ENCODE measurements around the gene MACROD2. TPM values are rescaled to one million over a fixed set of nuclear protein-coding genes. Genes with fewer than 3 reads are reported as not detected.

Gene MACROD2
- total RNA-seq, 1 experiment from 2014 or later, result 3.7 TPM

GRCh38 chr20:15951658-15952057 is 1956.3 kb downstream of the MACROD2 start:
- Histone ChIP-seq H3K9me3 (ENCODE audit: control insufficient read depth in 1 of 2, insufficient read depth in 1 of 2, low read depth in 1 of 2, low read length in 2 of 2) (peaks cover 5 to 12% of the 10 kb centered on the region in 2 experiments; a peak in 2 of 4 replicates), H2AFZ (ENCODE audit: low read depth, low read length, poor library complexity, severe bottlenecking) (no peak overlapping the region), H3K36me3 (ENCODE audit: control insufficient read depth in 1 of 2, insufficient read depth in 2 of 2, low read length in 2 of 2) (no peaks in the 10 kb centered on the region), H3K27ac (ENCODE audit: low read depth, low read length) (no peak overlapping the region), H3K4me2 (ENCODE audit: low read length) (no peak overlapping the region), H3K4me3 (replicated peaks in 1 of 2; ENCODE audit: low read depth in 1 of 2, low read length in 2 of 2) (no peak overlapping the region), H3K27me3 (ENCODE audit: insufficient read depth, low read length) (no peaks in the 10 kb centered on the region), H3K9ac (ENCODE audit: low read length) (no peak overlapping the region), H3K79me2 (ENCODE audit: insufficient read depth, low read length) (no peaks in the 10 kb centered on the region), H3K4me1 (ENCODE audit: control insufficient read depth in 1 of 2, insufficient read depth in 2 of 2, low read length in 2 of 2) (no peaks in the 10 kb centered on the region), H3K9me2 (ENCODE audit: insufficient read depth) (no peaks in the 10 kb centered on the region), H4K20me1 (ENCODE audit: insufficient read depth) (no peaks in the 10 kb centered on the region)
- BruUV-seq (replicated peaks), result no TSS peak
- no peak for TF ChIP-seq SIN3A (IDR thresholded peaks at IDR 0.05; ENCODE audit: low read depth)
- CTCF ChIA-PET, result no interaction called here
- intact Hi-C loops (cut with micrococcal nuclease), result loop anchor here (1.0 kb wide), 1 partner anchor 19 kb away; no protein-coding TSS in a partner anchor
- POLR2A ChIA-PET, result no interaction called here
- ATAC-seq, result no peak
- RAD21 ChIA-PET (ENCODE audit: low non-redundant PET in 1 of 2, low total read pairs in 2 of 2, uncharacterized antibody in 2 of 2, unreplicated experiment in 2 of 2), result no interaction called here
- no peak for DNase-seq (ENCODE audit: low read depth, low spot score)

- Histone ChIP-seq H3K4me3 (replicated peaks in 1 of 2; ENCODE audit: low read depth in 1 of 2, low read length in 2 of 2) (no peak overlapping the region), H3K9ac (ENCODE audit: low read length) (no peak overlapping the region), H3K4me2 (ENCODE audit: low read length) (no peak overlapping the region), H3K27ac (ENCODE audit: low read depth, low read length) (no peak overlapping the region), H3K36me3 (ENCODE audit: control insufficient read depth in 1 of 2, insufficient read depth in 2 of 2, low read length in 2 of 2) (no peaks in the 10 kb centered on the region), H3K79me2 (ENCODE audit: insufficient read depth, low read length) (no peaks in the 10 kb centered on the region), H2AFZ (ENCODE audit: low read depth, low read length, poor library complexity, severe bottlenecking) (no peak overlapping the region), H3K9me2 (ENCODE audit: insufficient read depth) (no peaks in the 10 kb centered on the region), H3K27me3 (ENCODE audit: insufficient read depth, low read length) (no peaks in the 10 kb centered on the region), H4K20me1 (ENCODE audit: insufficient read depth) (no peaks in the 10 kb centered on the region), H3K4me1 (ENCODE audit: control insufficient read depth in 1 of 2, insufficient read depth in 2 of 2, low read length in 2 of 2) (no peaks in the 10 kb centered on the region), H3K9me3 (ENCODE audit: control insufficient read depth in 1 of 2, insufficient read depth in 1 of 2, low read depth in 1 of 2, low read length in 2 of 2) (peaks cover 8 to 11% of the 10 kb centered on the region in 2 experiments; a peak in 2 of 4 replicates)
- BruUV-seq (replicated peaks), result no TSS peak
- intact Hi-C loops (cut with micrococcal nuclease), result no loop called here
- CTCF ChIA-PET, result no interaction called here
- POLR2A ChIA-PET, result no interaction called here
- RAD21 ChIA-PET (ENCODE audit: low non-redundant PET in 1 of 2, low total read pairs in 2 of 2, uncharacterized antibody in 2 of 2, unreplicated experiment in 2 of 2), result no interaction called here
- no peak for DNase-seq (ENCODE audit: low read depth, low spot score)
- ATAC-seq, result no peak
- TF ChIP-seq ZFX (IDR thresholded peaks at IDR 0.05), result no peak
- TF ChIP-seq ZNF274 (IDR thresholded peaks at IDR 0.05; ENCODE audit: low read depth, low read length), result no peak
- TF ChIP-seq CBX3 (IDR thresholded peaks at IDR 0.05; ENCODE audit: low read depth), result no peak
- TF ChIP-seq REST (IDR thresholded peaks at IDR 0.05; ENCODE audit: low read depth), result no peak
- no peak for TF ChIP-seq POLR2A (IDR thresholded peaks at IDR 0.05; ENCODE audit: borderline replicate concordance, extremely low read depth, insufficient read depth, insufficient read length)
- no peak for TF ChIP-seq FOSL1 (IDR thresholded peaks at IDR 0.05; ENCODE audit: low read depth)
- no peak for TF ChIP-seq MAX (IDR thresholded peaks at IDR 0.05)
- TF ChIP-seq EZH2phosphoT487 (IDR thresholded peaks at IDR 0.05; ENCODE audit: borderline replicate concordance), result no peak
- TF ChIP-seq SIN3A (IDR thresholded peaks at IDR 0.05; ENCODE audit: low read depth), result no peak
- no peak for TF ChIP-seq CEBPB (IDR thresholded peaks at IDR 0.05; ENCODE audit: low read depth)
- no peak for TF ChIP-seq YY1 (IDR thresholded peaks at IDR 0.05; ENCODE audit: extremely low read depth, insufficient replicate concordance, low read depth, low read length)
- no peak for TF ChIP-seq ZBTB33 (IDR thresholded peaks at IDR 0.05; ENCODE audit: extremely low read depth, insufficient replicate concordance, low read length)
- TF ChIP-seq JUND (IDR thresholded peaks at IDR 0.05), result no peak
- no peak for TF ChIP-seq EGR1 (IDR thresholded peaks at IDR 0.05; ENCODE audit: low read depth)
- TF ChIP-seq EZH2 (IDR thresholded peaks at IDR 0.05), result no peak
These were observed 1962.8 kb downstream of the MACROD2 start for GRCh38 chr20:15958142-15958541.

Data from HCT116 (cell line).